OCI-LY1 (cell line): ENCODE results near the gene KIAA1328.

ENCODE experiments used
- H2AFZ ChIP-seq: fragments of 200-600 bp; sonication (generic), shearing (Covaris generic); 2 replicates; pipeline ENCODE4 v1.6.0; 2014; ENCODE audit warnings: antibody characterized with exemption, mild to moderate bottlenecking, low read length
- H3F3A ChIP-seq: fragments of 200-600 bp; sonication (generic), shearing (Covaris generic); 2 replicates; pipeline ENCODE4 v1.6.0; 2014; ENCODE audit warnings: mild to moderate bottlenecking, antibody characterized with exemption, low read length, moderate library complexity; ENCODE audit not compliant: insufficient read depth
- H3K27ac ChIP-seq: fragments of 200-600 bp; sonication (generic); 2 replicates; pipeline ENCODE4 v1.5.1; 2014; ENCODE audit warnings: low read length, mixed run types, mild to moderate bottlenecking, low read depth; ENCODE audit not compliant: poor library complexity, severe bottlenecking
- H3K27me3 ChIP-seq: fragments of 200-600 bp; sonication (generic); 2 replicates; pipeline ENCODE4 v1.6.0; 2014; ENCODE audit warnings: antibody characterized with exemption, mild to moderate bottlenecking, low read length, moderate library complexity; ENCODE audit not compliant: insufficient read depth
- H3K36me3 ChIP-seq: fragments of 200-600 bp; sonication (generic); 2 replicates; pipeline ENCODE4 v1.6.1; 2014; ENCODE audit warnings: mild to moderate bottlenecking, antibody characterized with exemption, low read length, moderate library complexity, mixed read lengths; ENCODE audit not compliant: insufficient read depth
- H3K4me1 ChIP-seq: fragments of 200-600 bp; sonication (generic); 2 replicates; pipeline ENCODE4 v1.5.1; 2014; ENCODE audit warnings: mild to moderate bottlenecking, low read length, moderate library complexity; ENCODE audit not compliant: insufficient read depth, severe bottlenecking
- H3K4me2 ChIP-seq: fragments of 200-600 bp; sonication (generic), shearing (Covaris generic); 2 replicates; pipeline ENCODE4 v1.6.1; 2014; ENCODE audit warnings: low read length
- H3K4me3 ChIP-seq: fragments of 200-600 bp; sonication (generic); 2 replicates; pipeline ENCODE4 v1.5.1; 2014; ENCODE audit warnings: low read length, low read depth, mild to moderate bottlenecking, mixed read lengths; ENCODE audit not compliant: poor library complexity, severe bottlenecking
- H3K79me2 ChIP-seq: fragments of 200-600 bp; shearing (Covaris generic); 2 replicates; pipeline ENCODE4 v1.6.1; 2016; ENCODE audit warnings: mixed run types, low read length, mixed read lengths; ENCODE audit not compliant: insufficient read depth
- H3K9ac ChIP-seq: fragments of 200-600 bp; sonication (generic), shearing (Covaris generic); 2 replicates; pipeline ENCODE4 v1.6.1; 2014; ENCODE audit warnings: mild to moderate bottlenecking, low read length, mixed read lengths
- H3K9me2 ChIP-seq: fragments of 200-600 bp; sonication (generic), shearing (Covaris generic); 2 replicates; pipeline ENCODE4 v1.6.1; 2014; ENCODE audit warnings: low read depth, mild to moderate bottlenecking, low read length, mixed read lengths
- H3K9me3 ChIP-seq: fragments of 200-600 bp; shearing (Covaris generic); 2 replicates; pipeline ENCODE4 v1.6.1; 2014; ENCODE audit warnings: low read length, mixed read lengths
- H4K20me1 ChIP-seq: fragments of 200-600 bp; sonication (generic), shearing (Covaris generic); 2 replicates; pipeline ENCODE4 v1.6.0; 2016; ENCODE audit warnings: mild to moderate bottlenecking, low read length; ENCODE audit not compliant: insufficient read depth
- EZH2 ChIP-seq: fragments of 200-600 bp; sonication (generic), shearing (Covaris generic); IDR thresholded peaks from 2 replicates; pipeline ENCODE4 v1.8.0; 2017; ENCODE audit warnings: borderline replicate concordance, mixed run types, mild to moderate bottlenecking, antibody characterized with exemption, low read length, moderate library complexity, mixed read lengths
- TF ChIP-seq, protein P1 (sequence below): fragments of 200-600 bp; sonication (generic), shearing (Covaris generic); IDR thresholded peaks from 2 replicates; pipeline ENCODE4 v1.5.1; 2017; ENCODE audit warnings: mild to moderate bottlenecking, antibody characterized with exemption, low read length, moderate library complexity, mixed read lengths

Gene KIAA1328

DNA sequence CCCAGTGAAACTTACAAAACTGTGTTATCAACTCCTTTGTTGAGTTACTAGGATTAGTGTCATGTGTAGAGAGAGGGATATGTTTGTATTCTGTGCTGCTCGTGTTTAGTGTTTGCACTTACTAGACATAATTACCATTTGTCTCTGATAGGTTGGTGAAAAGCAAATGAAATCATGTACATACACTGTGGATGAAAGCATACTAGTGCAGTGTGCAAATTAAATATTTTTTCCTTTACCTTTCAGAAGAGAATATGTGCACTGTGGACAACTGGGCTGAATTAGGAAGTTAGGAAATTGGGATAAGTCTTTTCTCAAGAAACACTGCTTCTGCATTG is 1.2 kb downstream of the KIAA1328 start:
- TF ChIP-seq, protein P1, sequence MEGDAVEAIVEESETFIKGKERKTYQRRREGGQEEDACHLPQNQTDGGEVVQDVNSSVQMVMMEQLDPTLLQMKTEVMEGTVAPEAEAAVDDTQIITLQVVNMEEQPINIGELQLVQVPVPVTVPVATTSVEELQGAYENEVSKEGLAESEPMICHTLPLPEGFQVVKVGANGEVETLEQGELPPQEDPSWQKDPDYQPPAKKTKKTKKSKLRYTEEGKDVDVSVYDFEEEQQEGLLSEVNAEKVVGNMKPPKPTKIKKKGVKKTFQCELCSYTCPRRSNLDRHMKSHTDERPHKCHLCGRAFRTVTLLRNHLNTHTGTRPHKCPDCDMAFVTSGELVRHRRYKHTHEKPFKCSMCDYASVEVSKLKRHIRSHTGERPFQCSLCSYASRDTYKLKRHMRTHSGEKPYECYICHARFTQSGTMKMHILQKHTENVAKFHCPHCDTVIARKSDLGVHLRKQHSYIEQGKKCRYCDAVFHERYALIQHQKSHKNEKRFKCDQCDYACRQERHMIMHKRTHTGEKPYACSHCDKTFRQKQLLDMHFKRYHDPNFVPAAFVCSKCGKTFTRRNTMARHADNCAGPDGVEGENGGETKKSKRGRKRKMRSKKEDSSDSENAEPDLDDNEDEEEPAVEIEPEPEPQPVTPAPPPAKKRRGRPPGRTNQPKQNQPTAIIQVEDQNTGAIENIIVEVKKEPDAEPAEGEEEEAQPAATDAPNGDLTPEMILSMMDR: no peak
- TF ChIP-seq EZH2: no peak
- Histone ChIP-seq H3K4me3 (peak overlapping the region; percentile 92), H3K79me2 (peaks cover 24% of the 10 kb centered on the region), H2AFZ (no peak overlapping the region), H3K9me2 (no peaks in the 10 kb centered on the region), H4K20me1 (no peaks in the 10 kb centered on the region), H3F3A (no peaks in the 10 kb centered on the region), H3K4me2 (peak overlapping the region; percentile 90), H3K9me3 (no peaks in the 10 kb centered on the region), H3K27ac (peak overlapping the region; percentile 63), H3K4me1 (peaks cover 34% of the 10 kb centered on the region), H3K27me3 (no peaks in the 10 kb centered on the region), H3K36me3 (peaks cover 8% of the 10 kb centered on the region), H3K9ac (peak overlapping the region; percentile 89)

DNA sequence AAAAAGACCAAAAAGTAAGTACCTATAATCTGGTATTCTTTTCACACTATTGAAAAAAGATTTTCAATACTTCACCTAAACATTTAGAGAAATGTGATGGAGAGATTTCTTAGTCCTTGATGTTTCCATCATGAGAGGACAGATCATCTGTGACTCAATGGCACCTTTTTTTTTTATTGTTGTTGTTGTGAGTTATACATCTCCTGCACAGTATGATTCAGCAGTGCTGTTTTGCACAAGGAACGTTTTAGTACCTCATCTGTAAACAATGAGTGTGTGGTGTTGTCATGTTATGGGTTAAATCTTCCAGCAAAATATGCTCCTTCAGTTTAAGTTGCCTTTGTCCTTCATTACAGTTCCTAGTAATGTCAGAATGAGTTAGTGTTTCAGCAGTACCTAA is 2.2 kb downstream of the KIAA1328 start:
- Histone ChIP-seq H3K9me3 (no peaks in the 10 kb centered on the region), H2AFZ (no peak overlapping the region), H3K27ac (no peak overlapping the region), H3K4me1 (peaks cover 34% of the 10 kb centered on the region), H3K9me2 (no peaks in the 10 kb centered on the region), H3K4me3 (no peak overlapping the region), H4K20me1 (no peaks in the 10 kb centered on the region), H3K9ac (no peak overlapping the region), H3F3A (no peaks in the 10 kb centered on the region), H3K27me3 (no peaks in the 10 kb centered on the region), H3K4me2 (0 out of 2 replicates have a peak overlapping the region, but pooled peaks have one; percentile 18), H3K79me2 (peaks cover 24% of the 10 kb centered on the region), H3K36me3 (peaks cover 6% of the 10 kb centered on the region)
- TF ChIP-seq, protein P1: no peak
- no peak for TF ChIP-seq EZH2

DNA sequence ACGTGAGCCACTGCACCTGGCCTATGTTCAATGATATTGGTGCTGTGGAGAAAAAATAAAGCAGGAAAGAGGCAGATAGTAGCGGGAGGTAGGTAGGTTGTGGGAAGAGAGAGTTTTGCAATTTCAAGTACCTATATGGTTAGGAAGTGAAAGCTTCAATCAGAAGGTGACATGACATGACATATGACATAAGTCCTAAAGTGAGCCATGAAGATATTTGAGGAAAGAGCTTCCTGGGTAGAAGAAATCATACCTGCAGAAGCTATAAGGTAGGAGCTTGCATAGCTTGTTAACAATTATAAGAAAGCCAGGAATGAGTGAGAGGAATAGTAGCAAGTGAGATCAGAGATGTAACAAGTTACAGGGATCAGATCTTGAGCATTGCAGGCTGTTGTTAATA is 4.2 kb downstream of the KIAA1328 start:
- Histone ChIP-seq H3K36me3 (peaks cover 11% of the 10 kb centered on the region; the same call in 1 of the 2 replicates), H3K9me3 (no peaks in the 10 kb centered on the region), H4K20me1 (no peaks in the 10 kb centered on the region), H3K79me2 (peaks cover 12% of the 10 kb centered on the region), H3K27ac (no peak overlapping the region), H3K4me1 (peaks cover 26% of the 10 kb centered on the region), H3K9ac (no peak overlapping the region), H3K4me3 (no peak overlapping the region), H3K4me2 (no peak overlapping the region), H3K9me2 (no peaks in the 10 kb centered on the region), H2AFZ (no peak overlapping the region), H3K27me3 (no peaks in the 10 kb centered on the region), H3F3A (no peaks in the 10 kb centered on the region)
- TF ChIP-seq, protein P1: no peak
- no peak for TF ChIP-seq EZH2
